OCI-LY7 (cell line): ENCODE results near the gene NLRC4. TPM values are rescaled to one million over a fixed set of nuclear protein-coding genes. Genes with fewer than 3 reads are reported as not detected.

Source experiments
- BruUV-seq: library from RNA; stranded (reverse); fragments of 400-500 nt; replicated peaks from 2 replicates; lab custom pipeline; 2021; lab: Mats Ljungman, UMichigan
- CTCF ChIA-PET: fragments of 300-600 bp; sonication (Branson Sonifier 250); formaldehyde crosslinking; loops from one replicate; lab custom pipeline; 2022; ENCODE audit warnings: antibody characterized with exemption; ENCODE audit not compliant: unreplicated experiment; lab: Charles Lee
- POLR2A ChIA-PET: fragments of 300-600 bp; sonication (Branson Sonifier 250); formaldehyde crosslinking; loops from one replicate; lab custom pipeline; 2022; ENCODE audit warnings: antibody characterized with exemption; lab: Charles Lee
- DNase-seq: peaks from one replicate; pipeline ENCODE4 v3.0.0-alpha.2; 2015; ENCODE audit warnings: low spot score
- H2AFZ ChIP-seq: fragments of 200-600 bp; sonication (generic), shearing (Covaris generic); 2 replicates; pipeline ENCODE4 v1.6.1; 2014; ENCODE audit warnings: mild to moderate bottlenecking, antibody characterized with exemption, low read length, moderate library complexity
- H3K27ac ChIP-seq: fragments of 200-600 bp; sonication (generic); 2 replicates; pipeline ENCODE4 v1.5.1; 2014; ENCODE audit warnings: mixed run types, low read depth, mild to moderate bottlenecking, moderate library complexity, low read length, inconsistent platforms; ENCODE audit not compliant: poor library complexity, severe bottlenecking
- H3K36me3 ChIP-seq: fragments of 200-600 bp; sonication (generic); 2 replicates; pipeline ENCODE4 v1.6.1; 2014; ENCODE audit warnings: mild to moderate bottlenecking, antibody characterized with exemption, low read length, moderate library complexity, mixed read lengths; ENCODE audit not compliant: insufficient read depth
- H3K4me1 ChIP-seq: fragments of 200-600 bp; sonication (generic); 2 replicates; pipeline ENCODE4 v1.5.1; 2014; ENCODE audit warnings: mild to moderate bottlenecking, low read length; ENCODE audit not compliant: insufficient read depth, poor library complexity, severe bottlenecking
- H3K4me2 ChIP-seq: fragments of 200-600 bp; sonication (generic); 2 replicates; pipeline ENCODE4 v1.6.1; 2014; ENCODE audit warnings: mild to moderate bottlenecking, low read length
- H3K4me3 ChIP-seq: fragments of 200-600 bp; sonication (generic); 2 replicates; pipeline ENCODE4 v1.5.1; 2014; ENCODE audit warnings: mild to moderate bottlenecking, low read depth, low read length; ENCODE audit not compliant: poor library complexity, severe bottlenecking
- H3K79me2 ChIP-seq: fragments of 200-600 bp; sonication (generic); 2 replicates; pipeline ENCODE4 v1.6.1; 2016; ENCODE audit warnings: low read depth, mild to moderate bottlenecking, low read length, moderate library complexity, mixed read lengths; ENCODE audit not compliant: insufficient read depth
- H3K9me2 ChIP-seq: fragments of 200-600 bp; sonication (generic); 2 replicates; pipeline ENCODE4 v1.6.1; 2016; ENCODE audit warnings: mild to moderate bottlenecking, low read length, mixed read lengths; ENCODE audit not compliant: insufficient read depth
- H3K9me3 ChIP-seq: fragments of 200-600 bp; sonication (generic); 2 replicates; pipeline ENCODE4 v1.6.1; 2014; ENCODE audit warnings: mild to moderate bottlenecking, mixed run types, low read length, mixed read lengths
- H4K20me1 ChIP-seq: fragments of 200-600 bp; sonication (generic); 2 replicates; pipeline ENCODE4 v1.6.1; 2014; ENCODE audit warnings: mild to moderate bottlenecking, antibody characterized with exemption, low read length, moderate library complexity, mixed read lengths; ENCODE audit not compliant: insufficient read depth
- EZH2phosphoT487 ChIP-seq: fragments of 200-600 bp; sonication (generic); IDR thresholded peaks from 2 replicates; pipeline ENCODE4 v1.6.1; 2018; ENCODE audit warnings: low read depth, borderline replicate concordance, mild to moderate bottlenecking, mixed run types, antibody characterized with exemption, low read length, moderate library complexity, mixed read lengths
- intact Hi-C: fragments of 100-400 bp; cut with micrococcal nuclease; formaldehyde crosslinking; loops from one replicate; pipeline ENCODE4 v1.10.0; 2022; ENCODE audit not compliant: unreplicated experiment
- total RNA-seq, 2 experiments: library from RNA; depleted of rRNA in 1 of 2; stranded (reverse); fragments of >200 nt in 1 of 2; shearing (Covaris generic) in 1 of 2; gene quantifications; 2 replicates each; pipeline ENCODE4 v1.2.3, GENCODE V29; 2014 to 2022
- TF ChIP-seq, protein P1 (sequence below): fragments of 200-600 bp; sonication (generic); conservative IDR thresholded peaks from 2 replicates; pipeline ENCODE4 v1.5.1; 2014; ENCODE audit warnings: mild to moderate bottlenecking, antibody characterized with exemption, low read length, moderate library complexity, mixed read lengths

NLRC4 gene
- total RNA-seq, 2 experiments from 2014 or later: not detected

DNA sequence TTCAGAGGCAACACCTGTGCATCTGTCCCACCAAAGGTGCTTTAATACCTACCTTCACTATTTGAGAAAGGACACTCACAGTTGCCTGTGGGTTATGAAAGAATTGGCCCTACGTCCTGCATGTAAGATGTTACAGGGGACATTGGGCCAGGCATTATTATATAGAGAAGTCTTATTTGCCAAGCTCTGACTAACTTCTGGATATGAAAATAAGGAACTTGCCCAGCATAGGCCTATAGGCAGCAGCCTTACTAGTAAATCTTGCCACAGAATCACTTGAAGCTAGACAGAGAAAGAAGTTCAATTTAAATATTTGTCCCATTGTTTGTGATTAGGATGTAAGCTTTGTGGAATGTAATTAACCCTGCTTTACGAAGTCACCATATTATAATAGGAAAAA, 41.7 kb downstream of the NLRC4 start:
- CTCF ChIA-PET: no interaction called here
- no peaks in the 10 kb centered on the region for H4K20me1 ChIP-seq
- intact Hi-C loops: no loop called here

DNA sequence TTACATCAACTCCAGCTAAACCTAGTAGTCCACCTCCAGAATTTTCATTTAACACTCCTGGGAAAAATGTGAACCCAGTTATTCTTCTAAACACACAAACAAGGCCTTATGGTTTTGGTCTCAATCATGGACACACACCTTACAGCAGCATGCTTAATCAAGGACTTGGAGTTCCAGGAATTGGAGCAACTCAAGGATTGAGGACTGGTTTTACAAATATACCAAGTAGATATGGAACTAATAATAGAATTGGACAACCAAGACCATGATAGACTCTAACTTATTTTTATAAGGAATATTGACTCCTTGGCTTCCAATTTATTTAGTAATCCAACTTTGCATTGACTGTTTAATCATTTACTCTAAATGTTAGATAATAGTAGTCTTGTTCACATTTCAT, 44.2 kb downstream of the NLRC4 start:
- Histone ChIP-seq H3K9me2 (no peaks in the 10 kb centered on the region), H4K20me1 (no peaks in the 10 kb centered on the region), H3K4me2 (no peak overlapping the region), H3K27ac (no peak overlapping the region), H3K4me1 (no peaks in the 10 kb centered on the region), H3K9me3 (no peaks in the 10 kb centered on the region), H3K36me3 (peaks cover 34% of the 10 kb centered on the region), H3K79me2 (no peaks in the 10 kb centered on the region), H2AFZ (no peak overlapping the region), H3K4me3 (no peak overlapping the region)
- DNase-seq: no peak
- intact Hi-C loops: no loop called here
- CTCF ChIA-PET: no interaction called here
- TF ChIP-seq, protein P1, sequence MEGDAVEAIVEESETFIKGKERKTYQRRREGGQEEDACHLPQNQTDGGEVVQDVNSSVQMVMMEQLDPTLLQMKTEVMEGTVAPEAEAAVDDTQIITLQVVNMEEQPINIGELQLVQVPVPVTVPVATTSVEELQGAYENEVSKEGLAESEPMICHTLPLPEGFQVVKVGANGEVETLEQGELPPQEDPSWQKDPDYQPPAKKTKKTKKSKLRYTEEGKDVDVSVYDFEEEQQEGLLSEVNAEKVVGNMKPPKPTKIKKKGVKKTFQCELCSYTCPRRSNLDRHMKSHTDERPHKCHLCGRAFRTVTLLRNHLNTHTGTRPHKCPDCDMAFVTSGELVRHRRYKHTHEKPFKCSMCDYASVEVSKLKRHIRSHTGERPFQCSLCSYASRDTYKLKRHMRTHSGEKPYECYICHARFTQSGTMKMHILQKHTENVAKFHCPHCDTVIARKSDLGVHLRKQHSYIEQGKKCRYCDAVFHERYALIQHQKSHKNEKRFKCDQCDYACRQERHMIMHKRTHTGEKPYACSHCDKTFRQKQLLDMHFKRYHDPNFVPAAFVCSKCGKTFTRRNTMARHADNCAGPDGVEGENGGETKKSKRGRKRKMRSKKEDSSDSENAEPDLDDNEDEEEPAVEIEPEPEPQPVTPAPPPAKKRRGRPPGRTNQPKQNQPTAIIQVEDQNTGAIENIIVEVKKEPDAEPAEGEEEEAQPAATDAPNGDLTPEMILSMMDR: no peak
- no peak for TF ChIP-seq EZH2phosphoT487
- no TSS peak for BruUV-seq
- POLR2A ChIA-PET: no interaction called here

More for the DNA sequence above, 41.7 kb downstream of the NLRC4 start:
- Histone ChIP-seq H3K4me3 (no peak overlapping the region), H3K4me1 (no peaks in the 10 kb centered on the region), H2AFZ (no peak overlapping the region), H3K4me2 (no peak overlapping the region), H3K36me3 (peaks cover 33% of the 10 kb centered on the region), H3K9me2 (no peaks in the 10 kb centered on the region), H3K79me2 (no peaks in the 10 kb centered on the region), H3K9me3 (no peaks in the 10 kb centered on the region), H3K27ac (no peak overlapping the region)
- TF ChIP-seq EZH2phosphoT487: no peak
- TF ChIP-seq, protein P1: no peak
- DNase-seq: no peak
- POLR2A ChIA-PET: interaction anchor here (0.7 kb wide), 1 partner anchor 12 kb away, joined by 3 read pairs; no protein-coding TSS in a partner anchor
- BruUV-seq: no TSS peak

DNA sequence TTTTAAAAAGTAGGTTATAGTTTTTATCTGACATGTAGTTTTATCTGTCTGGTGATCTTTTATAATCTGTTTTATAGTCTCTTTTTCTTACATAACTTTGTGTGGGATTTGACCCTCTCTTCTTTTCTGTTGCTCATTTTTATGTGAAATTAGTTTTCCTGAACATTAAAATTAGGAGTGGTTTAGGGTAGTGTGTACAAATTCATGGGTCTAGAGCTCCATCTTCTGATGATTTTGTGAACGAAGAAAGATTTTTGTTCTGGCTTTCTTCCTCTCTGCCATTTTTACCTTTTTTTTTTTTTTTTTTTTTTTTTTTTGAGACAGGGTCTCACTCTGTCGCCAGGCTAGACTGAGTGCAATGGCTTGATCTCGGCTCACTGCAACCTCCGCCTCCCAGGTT, 52.4 kb downstream of the NLRC4 start:
- H2AFZ ChIP-seq: no peak overlapping the region
- DNase-seq: peak; percentile 17
- BruUV-seq: no TSS peak
- no peaks in the 10 kb centered on the region for H3K4me1 ChIP-seq
- CTCF ChIA-PET: no interaction called here
- no peak overlapping the region for H3K4me2 ChIP-seq
- POLR2A ChIA-PET: interaction anchor here (0.6 to 1.3 kb wide), 5 partner anchors 10 to 918 kb away, joined by 3 to 7 read pairs (median 6); no protein-coding TSS in a partner anchor
- peaks cover 6% of the 10 kb centered on the region for H3K36me3 ChIP-seq
- H3K4me3 ChIP-seq: no peak overlapping the region
- no peaks in the 10 kb centered on the region for H3K79me2 ChIP-seq
- intact Hi-C loops: no loop called here
- no peaks in the 10 kb centered on the region for H3K9me3 ChIP-seq
- H3K27ac ChIP-seq: no peak overlapping the region
- H3K9me2 ChIP-seq: no peaks in the 10 kb centered on the region
- TF ChIP-seq, protein P1: peak; percentile 55
- TF ChIP-seq EZH2phosphoT487: no peak
- H4K20me1 ChIP-seq: no peaks in the 10 kb centered on the region
